ENCODE results near the gene RPL32.

The RPL32 gene

GRCh38 chr3:12868039-12869034 is 27.0 kb upstream of the RPL32 start:
- DNase-seq (ENCODE audit: extremely low spot score) = peak; percentile 79
- CTCF ChIA-PET = interaction anchor here (0.7 to 5.6 kb wide), 21 partner anchors 9 to 130 kb away, joined by 3 to 35 read pairs (median 4); partner anchors contain the start of gene RPL32
- TF ChIP-seq CTCF (IDR thresholded peaks at IDR 0.05; ENCODE audit: control extremely low read depth, extremely low read depth, low read depth, missing control alignments) = peak; percentile 95
- POLR2A ChIA-PET = interaction anchor here (0.6 kb wide), 1 partner anchor 515 kb away, joined by 7 read pairs; no protein-coding TSS in a partner anchor

GRCh38 chr3:12866836-12867235 is 25.5 kb upstream of the RPL32 start:
- POLR2A ChIA-PET = no interaction called here
- DNase-seq (ENCODE audit: extremely low spot score) = no peak
- no peak for TF ChIP-seq CTCF (IDR thresholded peaks at IDR 0.05; ENCODE audit: control extremely low read depth, extremely low read depth, low read depth, missing control alignments)
- CTCF ChIA-PET = interaction anchor here (1.1 to 5.6 kb wide), 9 partner anchors 9 to 80 kb away, joined by 4 to 35 read pairs (median 12); partner anchors contain the start of gene RPL32

- POLR2A ChIA-PET = no interaction called here
- no peak for DNase-seq (ENCODE audit: extremely low spot score)
- CTCF ChIA-PET = interaction anchor here (1.4 kb wide), 1 partner anchor 26 kb away, joined by 3 read pairs; no protein-coding TSS in a partner anchor
Observed at GRCh38 chr3:12865271-12865670, 23.9 kb upstream of the RPL32 start.

GRCh38 chr3:12862387-12862786 is 21.0 kb upstream of the RPL32 start:
- TF ChIP-seq CTCF (IDR thresholded peaks at IDR 0.05; ENCODE audit: control extremely low read depth, extremely low read depth, low read depth, missing control alignments) = no peak
- DNase-seq (ENCODE audit: extremely low spot score) = no peak
- POLR2A ChIA-PET = no interaction called here
- CTCF ChIA-PET = interaction anchor here (0.7 to 4.0 kb wide), 5 partner anchors 11 to 52 kb away, joined by 3 to 19 read pairs (median 5); partner anchors contain the start of gene RPL32

More at GRCh38 chr3:12865271-12865670, 23.9 kb upstream of the RPL32 start:
- TF ChIP-seq CTCF (IDR thresholded peaks at IDR 0.05; ENCODE audit: control extremely low read depth, extremely low read depth, low read depth, missing control alignments) = no peak

- CTCF ChIA-PET = interaction anchor here (1.6 to 4.0 kb wide), 3 partner anchors 10 to 30 kb away, joined by 5 to 19 read pairs (median 14); partner anchors contain the start of gene RPL32
- POLR2A ChIA-PET = no interaction called here
- DNase-seq (ENCODE audit: extremely low spot score) = no peak
- no peak for TF ChIP-seq CTCF (IDR thresholded peaks at IDR 0.05; ENCODE audit: control extremely low read depth, extremely low read depth, low read depth, missing control alignments)
Observed at GRCh38 chr3:12861611-12862010, 20.2 kb upstream of the RPL32 start.

GRCh38 chr3:12859840-12860239 is 18.5 kb upstream of the RPL32 start:
- DNase-seq (ENCODE audit: extremely low spot score) = no peak
- ChIA-PET POLR2A (no interaction called here), CTCF (interaction anchor here (1.4 to 4.0 kb wide), 2 partner anchors 14 to 18 kb away, joined by 3 to 19 read pairs; partner anchors contain the start of gene RPL32)
- no peak for TF ChIP-seq CTCF (IDR thresholded peaks at IDR 0.05; ENCODE audit: control extremely low read depth, extremely low read depth, low read depth, missing control alignments)
